SKM-1 (cell line): Measurements from ENCODE around the gene NCS1.
A peak's percentile ranks its signal among the peaks of the same experiment; 100 is the strongest.

Experiments
- DNase-seq: peaks from one replicate; lab custom pipeline; 2025; ENCODE audit not compliant: unreplicated experiment; lab: John Stamatoyannopoulos, UW

NCS1 gene

GRCh38 chr9:130172161-130172857 is at the start of gene NCS1:
Gene NCS1, plus strand, starts transcription at chr9:130172404. Its CDS starts 260 bp downstream, at chr9:130172664.
- DNase-seq: no peak

- no peak for DNase-seq
Measured at GRCh38 chr9:130122456-130122855, 49.7 kb upstream of the NCS1 start.

GRCh38 chr9:130124085-130124860 is 47.9 kb upstream of the NCS1 start:
- no peak for DNase-seq

GRCh38 chr9:130126721-130127433 is 45.3 kb upstream of the NCS1 start:
- no peak for DNase-seq

GRCh38 chr9:130128251-130128650 is 44.0 kb upstream of the NCS1 start:
- DNase-seq: peak; percentile 54

- peak; percentile 83 for DNase-seq
Measured at GRCh38 chr9:130128733-130129431, 43.3 kb upstream of the NCS1 start.

GRCh38 chr9:130129432-130130061 is 42.7 kb upstream of the NCS1 start:
- no peak for DNase-seq

GRCh38 chr9:130132746-130133145 is 39.5 kb upstream of the NCS1 start:
- DNase-seq: no peak

- DNase-seq: no peak
Measured at GRCh38 chr9:130137081-130137640, 35.0 kb upstream of the NCS1 start.

- DNase-seq: no peak
Measured at GRCh38 chr9:130137641-130138081, 34.5 kb upstream of the NCS1 start.

GRCh38 chr9:130138171-130138653 is 34.0 kb upstream of the NCS1 start:
- no peak for DNase-seq

- DNase-seq: no peak
Measured at GRCh38 chr9:130138791-130139190, 33.4 kb upstream of the NCS1 start.

GRCh38 chr9:130139251-130139650 is 33.0 kb upstream of the NCS1 start:
- DNase-seq: no peak

GRCh38 chr9:130140706-130141105 is 31.5 kb upstream of the NCS1 start:
- peak; percentile 62 for DNase-seq

GRCh38 chr9:130142056-130142455 is 30.1 kb upstream of the NCS1 start:
- no peak for DNase-seq

- no peak for DNase-seq
Measured at GRCh38 chr9:130142641-130143040, 29.6 kb upstream of the NCS1 start.

- DNase-seq: no peak
Measured at GRCh38 chr9:130143279-130143893, 28.8 kb upstream of the NCS1 start.

GRCh38 chr9:130143958-130144366 is 28.2 kb upstream of the NCS1 start:
- DNase-seq: no peak

GRCh38 chr9:130144703-130145102 is 27.5 kb upstream of the NCS1 start:
- no peak for DNase-seq

GRCh38 chr9:130145658-130146057 is 26.5 kb upstream of the NCS1 start:
- no peak for DNase-seq
